Stimulated activated CD4-positive, alpha-beta T cell treated with anti-CD3 and anti-CD28 coated beads, TNF-alpha, amount 100 ng/mL, for 4 hours (primary cell): Measurements from ENCODE around the gene RFPL4AL1.
"Not testable (repeated sequence)": the region's sequence is repeated elsewhere in the genome, so short reads cannot be mapped to it uniquely, and the experiment has no call there.

Source experiments
- DNase-seq, 3 experiments: peaks; one replicate each; pipeline ENCODE4 v3.0.0-alpha.2; 2020; ENCODE audit warnings: low read depth in 3 of 3

RFPL4AL1 gene

DNA sequence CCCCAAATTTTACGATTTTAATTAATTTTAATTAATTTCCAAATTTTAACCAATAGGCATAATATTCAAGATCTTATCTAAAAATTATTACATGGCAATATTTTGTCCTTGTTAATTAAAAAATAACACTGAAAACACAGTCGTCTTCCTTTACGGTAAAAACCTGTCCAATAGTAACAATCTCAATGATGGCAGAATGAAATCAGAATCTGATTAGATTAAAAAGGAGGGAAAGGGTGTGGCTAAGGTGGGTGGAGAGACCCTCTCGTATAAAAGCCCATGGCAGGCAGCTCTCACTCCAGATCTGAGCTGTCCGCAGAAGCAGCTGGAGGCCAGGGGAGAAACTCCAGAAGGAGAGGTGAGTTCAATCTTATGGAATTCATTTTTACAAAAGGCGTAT lies at the start of gene RFPL4AL1:
RFPL4AL1 (plus strand) TSS at position 301 of the 400 bp plus-strand sequence. CDS start 2,687 bp downstream, outside the sequence.
- not testable (repeated sequence) for DNase-seq

DNA sequence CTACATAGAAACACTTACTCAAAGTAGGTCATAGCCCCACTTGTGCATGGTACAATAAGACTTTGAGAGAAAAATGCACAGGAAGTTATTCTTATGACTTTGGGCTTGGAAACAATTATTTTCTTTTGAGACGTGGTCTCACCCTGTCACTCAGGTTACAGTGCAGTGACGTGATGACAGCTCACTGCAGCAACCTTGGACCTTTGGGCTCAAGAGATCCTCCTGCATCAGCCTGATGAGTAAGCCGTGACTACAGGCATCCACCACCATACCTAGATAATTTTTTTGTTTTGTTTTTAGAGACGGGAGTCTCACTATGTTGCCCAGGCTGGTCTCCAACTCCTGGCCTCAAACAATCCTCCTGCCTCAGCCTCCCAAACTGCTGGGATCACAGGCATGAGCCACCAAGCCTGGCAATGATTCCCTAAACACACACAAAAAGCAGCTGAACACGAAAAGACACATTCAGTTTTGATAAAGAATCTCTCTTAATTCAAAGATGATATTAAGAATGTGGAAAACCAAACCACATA lies 48.6 kb upstream of the RFPL4AL1 start:
- no peak for DNase-seq

DNA sequence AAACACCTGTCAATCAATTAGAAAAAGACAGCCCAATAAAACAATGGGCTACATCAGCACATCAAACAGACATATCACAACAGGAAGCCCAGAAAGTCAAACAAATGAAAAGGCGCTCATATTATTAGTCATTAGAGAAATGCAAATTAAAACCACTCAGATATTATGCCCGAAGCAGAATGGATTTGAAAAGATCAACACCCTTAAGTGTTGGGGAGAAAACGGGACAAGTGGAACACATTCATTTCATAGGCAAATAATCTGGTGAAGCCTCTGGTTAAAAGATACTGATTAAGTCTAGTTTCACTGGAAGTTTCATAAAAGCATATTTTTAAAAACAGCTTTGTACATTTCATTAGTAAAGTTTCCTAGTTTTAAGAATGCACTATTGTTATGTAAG lies 48.1 kb upstream of the RFPL4AL1 start:
- no peak for DNase-seq

- DNase-seq = no peak
These were observed 45.4 kb upstream of the RFPL4AL1 start for GRCh38 chr19:55723491-55723890.

GRCh38 chr19:55730378-55730777 lies 38.5 kb upstream of the RFPL4AL1 start:
- not testable (repeated sequence) for DNase-seq

- DNase-seq = no peak
These were observed 30.6 kb upstream of the RFPL4AL1 start, which contains the start of gene NLRP9 for GRCh38 chr19:55738302-55738701. Gene NLRP9 (minus strand): TSS chr19:55738402. CDS start chr19:55738374, 28 bp downstream.

DNA sequence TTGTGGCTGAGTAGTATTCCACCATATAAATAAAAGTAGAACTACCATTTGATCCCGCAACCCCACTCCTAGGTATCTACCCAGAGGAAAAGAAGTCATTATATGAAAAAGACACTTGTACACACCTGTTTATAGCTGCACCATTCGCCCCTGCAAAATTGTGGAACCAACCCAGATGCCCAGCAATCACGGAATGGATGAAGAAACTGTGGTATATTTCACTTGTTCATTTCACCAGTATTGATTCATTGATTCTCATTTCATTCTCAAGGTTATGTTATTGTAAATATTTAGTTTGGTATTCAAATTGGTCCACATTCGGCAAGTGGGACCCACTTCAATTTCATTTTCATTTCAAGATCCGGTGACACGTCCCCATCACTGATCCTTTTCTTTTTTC lies 18.2 kb upstream of the RFPL4AL1 start:
- no peak for DNase-seq

GRCh38 chr19:55753401-55753800 lies 15.5 kb upstream of the RFPL4AL1 start:
- no peak for DNase-seq

DNA sequence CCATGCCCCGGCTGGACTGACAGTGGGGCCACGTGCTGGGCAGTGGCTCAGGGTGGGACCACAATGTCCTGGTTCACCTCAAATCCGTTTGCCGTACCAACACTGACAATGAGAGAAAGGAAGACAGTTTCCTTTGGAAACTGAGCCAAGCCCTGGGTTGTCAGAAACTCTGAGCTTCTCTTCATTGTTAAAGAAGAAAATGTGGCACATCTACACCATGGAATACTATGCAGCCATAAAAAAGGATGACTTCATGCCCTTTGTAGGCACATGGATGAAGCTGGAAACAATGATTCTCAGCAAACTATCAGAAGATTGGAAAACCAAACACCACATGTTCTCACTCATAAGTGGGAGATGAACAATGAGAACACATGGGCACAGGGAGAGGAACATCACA lies 12.1 kb upstream of the RFPL4AL1 start:
- DNase-seq = not testable (repeated sequence)

DNA sequence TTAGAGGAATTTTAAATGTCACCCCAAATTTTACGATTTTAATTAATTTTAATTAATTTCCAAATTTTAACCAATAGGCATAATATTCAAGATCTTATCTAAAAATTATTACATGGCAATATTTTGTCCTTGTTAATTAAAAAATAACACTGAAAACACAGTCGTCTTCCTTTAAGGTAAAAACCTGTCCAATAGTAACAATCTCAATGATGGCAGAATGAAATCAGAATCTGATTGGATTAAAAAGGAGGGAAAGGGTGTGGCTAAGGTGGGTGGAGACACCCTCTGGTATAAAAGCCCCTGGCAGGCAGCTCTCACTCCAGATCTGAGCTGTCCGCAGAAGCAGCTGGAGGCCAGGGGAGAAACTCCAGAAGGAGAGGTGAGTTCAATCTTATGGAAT lies 10.1 kb upstream of the RFPL4AL1 start, which contains the start of gene RFPL4A:
RFPL4A (plus strand) TSS at position 301 of the 400 bp plus-strand sequence. CDS start 2,704 bp downstream, outside the sequence.
- not testable (repeated sequence) for DNase-seq

- no peak for DNase-seq
These were observed 2.5 kb upstream of the RFPL4AL1 start for GRCh38 chr19:55766466-55766865.

- DNase-seq = not testable (repeated sequence)
These were observed 714 bp downstream of the RFPL4AL1 start for GRCh38 chr19:55769632-55770031.

- DNase-seq = no peak
These were observed 8.6 kb downstream of the RFPL4AL1 start for GRCh38 chr19:55777528-55777927.

DNA sequence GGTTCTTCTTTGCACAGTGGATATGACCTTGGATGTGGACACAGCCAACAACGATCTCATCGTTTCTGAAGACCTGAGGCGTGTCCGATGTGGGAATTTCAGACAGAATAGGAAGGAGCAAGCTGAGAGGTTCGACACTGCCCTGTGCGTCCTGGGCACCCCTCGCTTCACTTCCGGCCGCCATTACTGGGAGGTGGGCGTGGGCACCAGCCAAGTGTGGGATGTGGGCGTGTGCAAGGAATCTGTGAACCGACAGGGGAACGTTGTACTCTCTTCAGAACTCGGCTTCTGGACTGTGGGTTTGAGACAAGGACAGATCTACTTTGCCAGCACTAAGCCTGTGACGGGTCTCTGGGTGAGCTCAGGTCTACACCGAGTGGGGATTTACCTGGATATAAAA lies 9.4 kb downstream of the RFPL4AL1 start:
- DNase-seq = no peak

DNA sequence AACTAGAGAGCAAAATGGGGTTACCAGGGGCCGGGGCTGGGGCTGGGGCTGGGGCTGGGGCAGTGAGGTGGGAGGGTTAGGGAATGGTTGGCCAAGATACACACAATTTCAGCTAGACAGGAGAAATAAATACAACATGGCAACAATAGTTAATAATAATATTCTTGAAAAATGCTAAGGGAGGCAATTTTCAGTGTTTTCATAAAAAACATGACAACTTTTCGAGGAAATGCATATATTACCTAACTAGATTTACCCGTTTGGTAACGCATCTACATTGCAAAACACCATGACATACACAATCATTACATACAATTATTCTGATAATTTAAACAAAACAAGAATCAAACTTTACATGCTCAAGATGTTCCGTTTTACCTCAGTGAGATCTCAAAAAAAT lies 12.2 kb downstream of the RFPL4AL1 start:
- DNase-seq = no peak

DNA sequence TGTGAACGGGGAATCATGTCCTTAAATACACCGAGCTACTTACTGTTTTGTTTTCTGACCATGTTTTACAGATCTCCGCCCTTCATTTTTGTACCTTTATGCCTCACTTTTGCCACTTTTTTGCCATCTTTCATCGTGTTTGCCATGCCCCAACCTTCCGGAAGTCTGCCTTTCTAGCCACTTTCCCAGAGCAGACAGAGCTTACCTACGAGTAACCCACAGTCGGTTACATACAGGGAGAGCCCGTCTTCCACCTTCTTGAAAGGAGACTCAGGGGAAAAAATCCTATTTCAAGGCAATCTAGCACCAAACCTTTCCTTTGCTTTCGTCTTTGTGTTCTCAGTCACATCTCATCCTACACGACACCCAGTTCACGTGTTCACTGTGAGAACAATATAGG lies 26.1 kb downstream of the RFPL4AL1 start:
- no peak for DNase-seq

GRCh38 chr19:55801416-55801815 lies 32.5 kb downstream of the RFPL4AL1 start:
- DNase-seq = no peak

GRCh38 chr19:55802281-55802680 lies 33.4 kb downstream of the RFPL4AL1 start:
- DNase-seq = no peak

GRCh38 chr19:55809381-55810058 lies 40.6 kb downstream of the RFPL4AL1 start:
- DNase-seq = no peak

DNA sequence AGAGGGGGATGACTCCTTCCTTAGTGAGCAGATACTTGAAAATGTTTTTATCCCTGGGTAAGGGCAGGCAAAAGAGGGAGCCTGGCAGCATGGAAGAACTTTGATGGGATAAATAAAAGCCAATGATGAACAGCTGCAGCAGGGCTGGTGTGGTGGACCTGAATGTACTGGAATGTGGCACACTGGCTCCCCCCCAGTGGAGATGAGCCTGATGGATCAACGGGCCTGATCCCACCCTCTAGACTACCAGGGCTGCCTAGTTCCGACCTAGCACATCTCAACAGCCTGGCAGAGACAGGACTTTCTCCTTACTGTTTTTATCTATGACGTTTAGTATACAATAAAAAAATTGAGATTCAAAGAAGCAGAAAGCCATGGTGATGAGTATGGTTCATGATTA lies 42.4 kb downstream of the RFPL4AL1 start:
- no peak for DNase-seq

DNA sequence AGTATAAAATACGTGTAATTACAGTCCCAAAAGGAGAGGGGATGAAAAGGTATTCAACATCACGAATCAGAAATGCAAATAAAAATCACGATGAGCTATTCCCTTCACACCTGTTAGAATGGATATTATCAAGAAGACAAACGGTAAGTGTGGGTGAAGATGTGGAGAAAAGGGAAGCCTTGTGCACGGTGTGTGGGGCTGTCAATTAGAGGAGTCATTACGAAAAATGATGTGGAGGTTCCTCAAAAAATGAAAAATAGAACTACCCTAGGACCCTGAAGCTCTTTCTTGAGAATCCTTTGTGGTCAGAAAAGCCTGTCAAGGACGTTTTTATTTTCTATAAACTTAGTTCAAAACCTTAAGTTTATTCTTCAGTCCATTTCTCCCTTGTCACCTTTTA lies 43.5 kb downstream of the RFPL4AL1 start:
- DNase-seq = no peak

DNA sequence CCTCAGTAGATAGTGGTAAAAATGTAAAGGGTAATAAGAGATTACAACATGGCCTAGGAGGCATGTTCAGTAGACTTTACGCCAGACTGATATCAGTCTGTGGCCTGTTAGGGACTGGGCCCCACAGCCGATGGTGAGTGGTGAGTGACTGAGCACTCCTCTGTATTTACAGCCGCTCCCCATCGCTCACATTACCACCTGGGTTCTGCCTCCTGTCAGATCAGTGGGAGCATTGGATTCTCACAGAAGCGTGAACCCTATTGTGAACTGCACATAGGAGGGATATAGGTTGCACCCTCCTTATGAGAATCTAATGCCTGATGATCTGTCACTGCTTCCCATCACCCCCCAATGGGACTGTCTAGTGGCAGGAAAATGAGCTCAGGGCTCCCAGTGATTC lies 45.0 kb downstream of the RFPL4AL1 start:
- DNase-seq = no peak

DNA sequence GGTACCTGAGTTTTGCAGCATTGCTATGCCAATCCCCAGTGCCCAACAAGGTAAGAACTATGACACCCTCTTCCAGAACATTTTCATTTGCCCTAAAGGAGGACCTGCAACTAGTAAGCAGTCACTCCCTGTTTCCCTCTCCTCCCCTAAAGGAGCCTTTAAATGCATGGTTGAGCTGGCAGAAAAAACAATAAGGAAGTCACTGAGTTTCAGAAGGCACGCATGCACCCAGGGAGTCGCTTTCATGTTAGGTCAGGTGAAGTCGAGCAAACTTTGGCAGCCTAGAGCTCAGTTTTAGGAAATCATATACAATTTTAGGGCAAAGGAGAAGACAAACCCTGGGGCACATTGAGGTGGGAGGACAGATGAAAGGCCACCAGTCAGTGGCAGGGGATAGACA lies 51.1 kb downstream of the RFPL4AL1 start:
- DNase-seq = no peak
